ENCODE results near the gene TMEM115.

GRCh38 chr3:50373146-50374051, 14.1 kb upstream of the TMEM115 start:
- TF ChIP-seq CTCF (IDR thresholded peaks at IDR 0.05): no peak
- TF ChIP-seq POLR2A (IDR thresholded peaks at IDR 0.05): no peak
